GM19455 (cell line): ENCODE results near the gene PPIL1.

Experiments
- ATAC-seq: cut with Tn5 transposase; IDR thresholded peaks from one replicate; pipeline ENCODE4 v1.9.1; 2021; ENCODE audit not compliant: unreplicated experiment

PPIL1 gene

DNA sequence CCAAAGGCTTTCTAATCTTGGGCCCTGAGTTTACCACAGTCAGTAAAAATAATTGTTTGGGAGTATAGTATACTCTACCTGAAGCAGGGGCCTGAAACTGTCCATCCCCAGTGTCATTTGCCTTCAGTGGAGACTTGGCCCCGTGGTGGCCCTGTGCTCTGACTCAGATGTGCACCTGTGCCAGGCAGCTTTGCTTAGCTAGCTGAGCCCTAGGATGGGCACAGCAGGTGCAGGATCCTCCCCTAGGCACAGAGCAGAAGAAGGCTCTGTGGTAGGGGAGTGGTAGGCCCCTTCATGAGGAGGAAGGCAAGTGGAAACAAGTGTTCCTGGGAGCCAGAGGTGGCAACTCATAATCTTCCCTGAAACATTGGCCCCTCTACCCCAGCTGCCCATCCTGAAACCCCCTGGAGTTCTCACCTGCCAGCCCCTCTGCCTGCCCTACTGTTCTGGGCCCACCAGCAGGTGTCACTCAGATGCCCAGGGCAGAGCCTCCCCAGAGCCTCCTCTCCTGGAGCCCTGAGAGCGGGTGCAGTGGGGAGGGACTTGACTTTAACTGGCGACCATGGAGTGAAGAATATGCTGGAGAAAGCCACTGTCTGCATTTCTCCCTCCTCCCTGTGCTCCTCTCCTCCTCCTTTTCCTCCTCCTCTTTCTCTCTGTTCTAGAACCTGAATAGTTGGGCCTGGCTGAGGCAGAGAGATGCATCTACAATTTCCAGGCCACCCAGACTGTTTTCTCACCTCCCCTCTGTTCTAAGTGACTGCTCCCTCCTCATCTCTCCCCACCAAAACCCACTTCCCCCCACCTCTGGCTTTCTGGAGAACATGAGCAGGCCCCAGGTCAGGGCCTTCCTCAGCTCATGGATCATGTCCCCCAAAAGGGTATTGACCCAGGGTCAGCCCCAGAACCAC is 38.2 kb downstream of the PPIL1 start:
- no peak for ATAC-seq

DNA sequence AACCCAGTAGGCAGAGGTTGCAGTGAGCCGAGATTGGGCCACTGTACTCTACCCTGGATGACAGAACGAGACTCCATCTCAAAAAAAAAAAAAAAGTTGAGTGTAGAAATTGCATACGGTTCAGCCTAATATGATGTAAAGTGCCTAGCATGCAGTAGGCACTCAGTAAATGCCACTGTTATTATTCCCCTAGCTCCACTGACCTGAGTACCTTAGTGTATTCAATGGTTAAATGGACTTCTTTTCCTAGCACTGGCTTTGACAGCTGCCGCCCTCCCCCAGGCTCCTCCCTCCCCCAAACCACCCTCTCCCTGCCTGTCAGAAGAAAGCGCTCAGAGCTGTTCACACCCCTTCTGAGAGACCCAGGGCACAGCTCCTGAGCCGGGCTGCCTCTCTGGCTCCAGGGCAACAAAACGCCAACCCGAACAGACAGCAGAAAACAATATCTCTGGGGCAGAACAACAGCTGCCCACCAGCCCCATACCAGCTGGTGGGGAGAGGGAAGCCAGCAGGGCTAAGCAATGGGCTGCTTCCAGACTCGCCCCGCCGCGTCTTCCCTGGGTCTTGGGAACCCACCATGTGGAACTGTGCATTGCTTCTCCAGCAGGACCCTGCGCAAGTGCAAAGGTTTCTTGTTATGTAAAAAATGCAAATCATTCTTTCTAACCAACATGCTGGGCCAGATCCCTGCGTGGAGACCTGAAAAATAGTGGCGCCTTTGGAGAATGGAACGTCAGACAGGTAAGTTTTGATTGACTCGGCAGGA is 39.8 kb downstream of the PPIL1 start:
- no peak for ATAC-seq

DNA sequence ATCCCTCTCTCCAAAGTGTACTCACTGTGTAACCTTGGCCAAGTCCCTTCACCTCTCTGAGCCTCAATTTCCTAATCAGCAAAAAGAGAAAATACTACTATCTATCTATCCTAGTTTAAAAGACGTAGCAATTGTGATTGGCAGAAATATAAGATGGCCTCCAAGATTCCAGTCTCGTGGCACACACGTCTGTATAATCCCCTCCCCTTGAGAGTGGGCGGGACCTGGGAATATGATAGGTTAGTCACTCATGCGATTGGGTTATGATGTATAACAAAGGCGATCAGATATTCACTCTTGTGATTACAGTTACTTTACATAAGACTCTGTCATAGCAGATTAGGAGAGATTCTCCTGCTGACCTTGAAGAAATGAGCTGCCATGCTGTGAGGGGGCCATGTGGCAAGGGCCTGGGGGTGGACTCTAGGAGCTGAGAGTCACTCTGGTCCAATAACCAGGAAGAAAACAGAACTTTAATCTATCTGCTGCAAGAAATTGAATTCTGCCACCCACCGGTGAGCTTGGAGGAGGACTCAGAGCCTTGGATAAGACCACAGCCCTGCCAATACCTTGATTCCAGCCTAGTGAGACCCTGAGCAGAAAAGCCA is 41.3 kb downstream of the PPIL1 start:
- ATAC-seq, result no peak

DNA sequence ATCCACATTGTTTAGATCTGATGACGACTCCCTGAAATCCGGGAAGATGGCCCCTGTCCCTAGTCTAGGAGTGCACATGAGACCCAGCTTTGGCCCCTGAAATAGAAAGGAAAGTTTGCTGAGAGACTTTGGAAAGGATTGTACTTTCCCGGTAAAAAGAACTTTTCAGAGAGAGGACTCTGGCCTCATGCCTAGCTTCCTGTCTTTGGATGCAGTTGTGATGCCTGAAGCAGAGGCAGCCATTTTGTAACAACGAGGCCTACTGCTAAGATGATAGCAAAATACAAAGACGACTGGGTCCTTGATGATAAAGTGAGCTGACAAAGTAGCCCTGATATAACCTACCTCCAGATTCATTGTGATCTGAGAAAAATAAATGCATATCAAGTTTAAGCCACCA is 42.3 kb downstream of the PPIL1 start:
- no peak for ATAC-seq

DNA sequence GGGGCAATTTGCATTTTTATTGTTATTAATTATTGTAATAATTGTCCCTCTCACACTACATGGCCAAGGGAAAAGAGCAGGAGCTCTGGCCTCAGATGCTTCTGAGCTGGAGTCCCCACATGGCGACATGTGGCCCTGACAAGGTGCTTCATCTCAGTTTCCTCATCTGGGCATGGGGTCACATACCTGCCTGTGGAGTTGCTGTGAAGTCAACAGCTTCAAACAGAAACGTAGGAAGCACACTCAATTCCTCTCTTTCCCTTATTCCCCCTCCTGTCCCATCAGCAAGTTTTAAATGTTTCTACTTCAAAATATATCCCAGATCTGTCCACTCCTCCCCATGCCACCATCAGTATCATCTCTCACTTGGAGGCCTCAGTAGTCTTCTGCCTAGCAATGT is 44.0 kb downstream of the PPIL1 start:
- no peak for ATAC-seq

DNA sequence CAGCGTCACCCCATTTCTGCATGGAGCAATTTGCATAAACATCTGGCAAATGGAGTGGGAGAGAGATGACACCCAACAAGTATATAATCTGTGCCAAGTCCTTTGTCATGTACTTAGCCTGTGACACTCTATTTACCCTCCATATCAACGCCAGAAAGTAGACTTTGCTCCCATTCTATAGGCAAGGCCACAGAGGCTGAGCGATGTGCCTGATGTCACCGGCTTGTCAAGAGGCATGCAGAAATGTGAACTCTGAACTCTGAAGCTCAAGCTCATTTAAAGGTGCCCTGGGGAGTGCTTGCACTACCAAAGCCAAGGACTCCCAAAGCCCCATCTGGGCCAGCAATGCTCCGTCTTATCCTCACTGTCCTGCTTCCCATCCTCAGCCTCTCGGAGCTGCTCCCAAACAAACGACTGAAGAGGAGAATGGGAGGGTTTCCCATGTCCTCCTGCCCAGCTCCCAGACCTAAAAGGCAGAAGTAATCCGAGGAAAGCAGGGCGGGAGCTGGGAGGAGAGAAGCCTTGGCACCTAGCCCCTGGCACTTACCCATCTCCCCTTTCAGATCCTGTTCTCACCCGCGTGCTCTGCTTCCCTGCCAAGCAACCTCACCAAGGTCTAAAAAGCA is 44.6 kb downstream of the PPIL1 start:
- no peak for ATAC-seq

DNA sequence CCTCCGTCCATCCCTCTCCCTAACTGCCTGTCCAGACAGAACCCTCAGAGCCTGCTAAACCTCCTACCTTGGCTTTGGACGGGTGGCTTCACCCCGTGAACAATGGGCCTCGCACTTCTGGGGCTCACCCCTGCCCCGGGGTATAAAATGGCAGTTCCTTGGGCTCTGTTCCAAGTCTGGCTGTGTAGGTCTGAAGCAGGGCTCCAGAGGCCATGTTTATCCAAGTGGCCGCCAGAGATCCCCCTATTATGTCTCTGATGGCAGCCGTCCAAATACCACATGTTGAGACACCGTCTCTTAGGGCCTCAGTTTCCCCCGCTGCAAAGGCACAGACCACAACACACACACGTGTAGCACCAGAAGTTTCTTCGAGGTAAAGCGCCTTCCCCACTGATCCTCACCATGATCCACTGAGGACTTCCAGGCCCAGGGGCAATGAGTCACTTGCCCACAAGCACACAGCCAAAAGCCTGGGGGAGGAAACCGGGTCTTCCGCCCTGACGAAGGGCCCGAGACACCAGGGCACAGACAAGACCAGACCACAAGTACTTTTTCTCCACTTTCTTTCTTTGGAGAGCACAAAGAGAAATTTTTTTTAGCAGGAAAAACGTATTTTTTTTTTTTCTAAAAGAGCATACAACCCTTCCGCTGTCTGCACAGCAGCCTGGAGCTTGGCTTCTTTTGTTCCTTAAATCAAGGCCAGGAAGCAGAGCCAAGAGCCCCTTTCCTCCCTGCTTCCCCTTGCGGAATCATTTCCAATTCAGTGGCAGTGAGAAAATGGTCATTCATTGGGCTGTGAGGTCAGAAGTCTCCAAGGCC is 47.1 kb downstream of the PPIL1 start:
- no peak for ATAC-seq

DNA sequence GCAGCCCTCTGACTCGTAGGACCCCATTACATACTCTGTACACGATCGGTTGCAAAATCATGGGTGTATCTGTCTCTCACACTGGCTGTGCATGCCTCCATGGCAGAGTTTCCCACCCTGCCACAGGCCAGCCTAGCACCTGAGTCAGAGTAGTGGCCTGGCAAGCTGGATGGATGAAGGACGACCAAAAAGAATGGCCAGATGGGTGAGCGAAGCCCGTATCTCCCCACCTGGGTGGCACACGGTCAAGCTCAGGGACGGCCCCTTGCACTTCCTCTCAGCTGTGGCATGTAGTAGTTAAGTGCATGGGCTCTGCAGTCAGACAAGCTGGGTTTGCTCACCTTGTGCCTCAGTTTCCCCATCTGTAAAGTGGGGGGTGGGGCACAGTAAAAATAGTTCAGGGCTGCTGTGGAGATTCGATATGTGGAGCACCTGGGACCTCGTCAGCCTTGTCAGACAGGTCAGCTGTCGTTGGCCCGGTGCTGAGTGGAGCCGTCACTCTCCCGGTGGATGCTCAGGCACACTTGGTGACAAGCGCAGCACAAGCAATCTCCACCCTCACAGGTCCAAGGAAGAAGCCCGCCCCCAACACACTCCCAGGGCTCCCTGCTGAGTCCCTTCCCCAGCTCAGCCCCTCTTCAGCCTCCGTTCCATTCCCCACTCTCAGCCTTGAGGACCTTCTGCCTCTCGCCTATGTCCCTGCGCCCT is 47.9 kb downstream of the PPIL1 start:
- ATAC-seq, result no peak

DNA sequence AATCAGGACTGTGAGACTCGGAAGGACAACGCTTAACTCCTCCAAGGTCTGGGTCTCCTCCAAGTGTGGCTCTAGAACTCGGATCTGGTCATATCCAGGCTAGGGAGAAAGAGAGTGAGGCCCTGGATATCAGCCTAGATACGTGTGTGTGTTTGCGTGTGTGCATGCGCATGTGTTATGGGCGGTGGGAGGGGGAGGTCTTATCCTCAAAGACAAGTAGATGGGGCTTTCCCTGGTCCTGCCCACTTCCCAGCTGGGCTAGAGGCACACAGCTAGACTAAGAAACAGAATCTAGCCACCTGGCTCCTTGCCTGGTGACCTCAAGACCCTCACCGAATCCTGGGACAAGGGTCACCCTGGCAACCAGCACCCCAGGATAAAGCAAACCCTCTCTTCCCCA is 48.6 kb downstream of the PPIL1 start:
- no peak for ATAC-seq

DNA sequence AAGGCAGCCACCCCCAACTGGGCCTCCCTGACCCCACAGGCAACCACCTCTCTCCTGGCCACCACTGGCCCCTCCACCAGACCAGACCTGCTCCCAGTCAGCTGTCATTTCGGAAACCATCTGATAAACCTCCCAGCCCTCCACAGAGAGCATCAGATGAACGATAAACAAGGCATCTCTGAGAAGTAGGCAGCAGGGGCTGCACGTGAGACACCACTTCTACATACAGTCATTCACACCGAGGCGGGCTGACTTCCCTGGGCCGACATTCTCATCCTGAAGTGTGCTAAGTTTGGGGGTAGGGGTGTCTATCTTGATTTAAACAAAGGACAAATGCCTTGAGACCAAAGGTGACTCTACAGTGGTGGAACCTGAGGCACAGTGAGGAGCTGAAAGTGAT is 49.2 kb downstream of the PPIL1 start:
- ATAC-seq, result no peak

DNA sequence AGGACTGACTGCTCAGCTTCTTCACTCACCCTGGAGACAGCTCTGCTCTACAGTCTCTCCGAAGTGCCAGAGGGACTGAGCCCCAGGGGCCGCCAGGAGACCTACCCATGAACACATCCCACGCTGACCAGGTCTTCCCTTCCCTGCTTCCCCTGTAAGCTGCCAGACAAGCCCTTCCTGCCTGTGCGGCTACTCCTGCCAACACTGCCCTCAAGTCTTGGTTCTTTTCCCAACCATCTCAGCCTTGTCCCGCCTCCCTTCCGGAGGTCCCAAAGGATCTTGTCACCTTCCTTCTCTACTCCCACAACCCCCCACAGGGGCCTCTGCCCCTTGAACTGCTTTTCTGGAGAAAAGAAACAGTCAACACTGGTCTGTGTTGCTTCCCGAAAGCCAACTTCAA is 50.4 kb downstream of the PPIL1 start:
- ATAC-seq, result no peak

DNA sequence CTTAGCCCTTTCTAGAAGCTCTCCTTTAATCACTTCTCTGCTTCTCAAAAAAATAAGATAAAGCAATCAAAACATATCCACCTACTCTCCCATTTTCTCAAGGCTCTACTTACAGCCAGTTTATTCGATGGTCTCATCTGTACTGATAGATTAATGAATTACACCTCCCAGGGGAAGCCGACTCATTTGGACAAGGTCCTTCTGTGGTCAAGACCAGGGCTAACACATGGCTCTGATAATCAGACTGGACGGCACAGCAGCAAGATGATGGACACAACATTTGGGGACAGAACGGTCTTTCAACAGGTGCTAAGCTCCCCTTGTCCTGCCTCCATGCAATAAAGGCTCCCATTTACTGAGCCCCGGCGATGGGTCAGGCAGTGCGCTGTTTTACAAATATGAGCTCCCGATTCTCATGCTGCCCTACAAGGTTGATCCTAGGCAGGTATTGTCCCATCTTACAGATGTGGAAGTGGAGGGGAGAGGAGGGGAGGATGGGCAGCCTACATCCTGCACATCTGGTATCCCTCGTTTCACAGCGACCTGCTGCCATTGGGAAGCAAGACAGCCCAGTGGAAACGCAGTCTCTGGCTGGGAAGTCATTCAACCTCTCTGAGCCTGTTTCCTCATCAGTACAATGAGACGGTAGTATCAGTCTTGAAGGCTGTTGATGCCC is 51.0 kb downstream of the PPIL1 start:
- no peak for ATAC-seq

DNA sequence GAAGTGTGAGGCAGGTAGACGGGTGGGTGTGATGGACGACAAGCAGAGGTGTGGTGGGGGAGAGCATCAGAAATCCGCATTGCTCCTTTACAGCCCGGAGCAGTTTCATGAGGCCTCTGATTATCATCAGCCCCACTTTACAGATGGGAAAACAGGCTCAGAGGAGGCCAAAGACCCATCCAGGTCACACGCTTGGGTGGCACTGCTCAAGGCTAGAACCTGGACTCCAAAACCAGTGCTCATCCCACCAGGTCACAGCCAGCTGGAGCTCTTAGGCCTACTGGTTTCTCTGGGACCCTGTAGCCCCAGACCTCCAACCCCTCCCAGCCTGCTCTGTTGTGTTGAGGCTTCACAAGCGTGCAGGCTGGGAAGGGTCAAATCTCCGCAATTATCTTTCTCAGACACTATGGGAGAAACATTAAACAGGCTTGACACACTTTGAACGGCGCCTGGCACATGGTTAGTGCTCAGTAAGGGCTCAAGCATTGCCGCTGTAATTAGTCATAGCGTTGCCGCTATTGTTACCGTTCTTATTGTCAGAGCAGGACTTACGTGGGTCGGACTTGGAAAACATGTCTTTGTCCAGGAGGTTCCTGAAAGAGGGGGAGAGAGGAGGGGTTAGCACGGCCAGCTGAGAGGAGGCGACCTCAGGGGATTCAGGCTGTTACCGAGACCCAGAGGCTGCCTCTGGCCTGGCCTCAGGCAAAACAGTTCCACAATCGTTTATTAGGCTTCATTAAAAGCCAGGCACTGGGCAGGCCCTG is 51.9 kb downstream of the PPIL1 start:
- ATAC-seq, result no peak

DNA sequence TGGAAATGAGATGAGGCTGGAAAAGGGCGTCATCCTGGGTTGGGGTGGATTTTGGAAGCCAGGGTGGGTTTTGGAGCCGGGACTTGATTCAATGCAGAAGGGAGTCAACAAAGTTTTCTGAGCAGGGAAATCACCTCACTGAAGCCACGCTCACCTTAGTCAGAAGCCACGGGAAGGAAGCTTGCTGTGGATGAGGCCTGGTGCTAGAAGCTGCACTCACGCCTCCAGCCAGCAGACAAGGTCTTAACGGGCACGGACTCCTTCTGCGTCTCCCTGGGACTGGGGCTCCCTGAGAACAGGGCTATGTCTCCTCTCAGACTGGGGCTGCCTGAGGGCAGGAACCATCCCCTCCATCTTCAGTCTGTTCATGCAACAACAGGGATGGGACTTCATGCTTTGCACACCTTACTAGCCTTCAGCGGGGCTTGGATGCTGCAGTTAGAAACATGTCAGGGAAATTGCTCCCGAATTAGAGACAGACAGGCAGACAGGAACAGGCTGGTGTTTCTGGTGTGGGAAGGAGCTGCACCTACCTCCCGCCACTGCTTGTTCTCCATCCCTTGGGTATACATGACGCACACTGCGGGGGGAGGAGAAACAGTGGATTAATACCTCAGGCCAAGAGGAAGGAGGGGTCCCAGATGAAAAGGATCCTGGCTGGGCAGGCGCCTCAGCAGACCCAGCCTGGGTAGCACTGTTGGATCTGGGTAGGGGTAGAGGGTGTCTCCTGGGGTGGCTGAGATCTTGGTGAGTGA is 52.8 kb downstream of the PPIL1 start:
- no peak for ATAC-seq

DNA sequence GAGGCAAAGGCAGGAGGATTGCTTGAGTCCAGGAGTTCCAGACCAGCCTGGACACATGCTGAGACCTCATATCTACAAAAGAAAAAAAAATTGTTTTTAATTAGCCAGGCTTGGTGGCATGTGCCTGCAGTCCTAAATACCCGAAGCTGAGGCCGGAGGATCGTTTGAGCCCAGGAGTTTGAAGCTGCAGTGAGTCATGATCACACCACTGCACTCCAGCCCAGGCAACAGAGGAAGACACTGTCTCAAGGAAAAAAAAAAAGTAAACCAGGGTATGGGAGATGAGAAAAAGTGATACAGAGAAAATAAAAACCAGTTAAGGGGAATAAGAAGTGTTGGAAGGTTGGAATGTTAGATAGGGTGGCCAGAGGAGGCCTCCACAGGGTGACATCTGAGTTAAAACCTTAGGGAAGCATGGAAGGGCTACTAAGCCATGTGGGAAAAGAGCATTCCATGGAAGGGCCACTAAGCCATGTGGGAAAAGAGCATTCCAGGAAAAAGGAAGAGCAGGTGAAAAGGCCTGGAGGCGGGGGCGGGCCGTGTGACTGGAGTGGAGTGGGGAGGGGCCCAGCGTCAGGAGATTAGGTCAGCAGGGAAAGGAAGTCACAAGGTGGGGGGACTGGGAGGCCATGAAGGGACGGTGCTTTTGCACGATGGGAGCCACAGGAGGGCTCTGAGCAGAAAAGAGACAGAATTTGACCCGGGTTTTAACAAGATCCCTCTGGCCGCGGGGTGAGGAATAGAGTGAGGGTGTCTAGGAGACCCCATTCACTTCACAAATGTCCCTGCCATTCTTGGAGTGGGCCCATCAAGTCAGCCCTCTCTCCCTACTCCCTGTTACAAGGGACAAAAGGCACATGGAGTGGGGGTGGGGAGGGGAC is 53.7 kb downstream of the PPIL1 start:
- ATAC-seq, result no peak

DNA sequence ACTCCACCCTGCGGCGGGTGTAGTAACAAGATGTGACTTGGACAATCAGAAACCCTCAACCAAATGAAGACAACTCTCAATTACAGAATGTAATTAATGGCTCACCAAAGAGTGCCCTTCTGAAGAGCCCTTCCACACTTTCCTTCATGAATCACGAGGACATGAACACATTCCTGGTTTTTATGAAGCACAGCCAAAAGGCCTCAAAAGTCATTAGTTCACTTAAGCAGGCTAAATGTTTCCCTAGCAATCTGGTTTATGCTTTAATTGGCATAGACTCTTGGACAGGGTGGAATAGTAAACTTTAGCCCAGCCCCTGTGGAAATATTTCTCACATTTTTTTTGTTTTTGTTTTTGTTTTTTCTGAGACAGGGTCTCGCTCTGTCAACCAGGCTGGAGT is 55.8 kb downstream of the PPIL1 start:
- no peak for ATAC-seq

DNA sequence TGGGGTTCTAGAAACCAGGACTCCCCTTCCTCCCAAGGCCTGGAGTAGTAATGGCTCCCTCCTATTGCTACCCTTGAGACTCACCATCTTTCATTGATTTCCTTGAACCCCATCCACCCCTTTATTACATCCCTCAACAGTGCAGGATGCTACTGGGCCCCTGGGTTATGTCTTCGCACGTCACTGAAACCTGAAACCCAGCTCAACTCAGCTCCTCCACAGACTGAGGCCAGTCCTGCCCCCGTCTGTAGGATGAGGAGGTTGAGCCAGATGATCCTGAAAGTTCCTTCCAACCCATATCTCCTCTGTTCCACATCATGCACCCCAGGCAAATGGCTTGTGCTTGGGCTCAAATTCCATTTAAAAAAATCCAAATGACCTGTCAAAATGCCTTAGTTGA is 56.8 kb downstream of the PPIL1 start:
- ATAC-seq, result no peak
